SK-MEL-5 (cell line): ENCODE results near the gene MLX. TPM values are rescaled to one million over a fixed set of nuclear protein-coding genes. Genes with fewer than 3 reads are reported as not detected.
A peak's percentile ranks its signal among the peaks of the same experiment; 100 is the strongest.
"Not testable (repeated sequence)": the region's sequence is repeated elsewhere in the genome, so short reads cannot be mapped to it uniquely, and the experiment has no call there.

Source experiments
- DNase-seq: peaks from one replicate; pipeline ENCODE4 v3.0.0-alpha.2; 2016; ENCODE audit warnings: low read depth, low spot score
- in situ Hi-C: cut with HindIII; loops from 2 replicates; pipeline ENCODE4 v1.10.0; 2016; ENCODE audit warnings: low sequenced_read_pairs, high pct_unique_total_duplicates, low pct_unique_long_range_greater_than_20kb
- total RNA-seq: library from RNA; depleted of rRNA; stranded (reverse); fragments of >200 nt; shearing (Covaris generic); gene quantifications from 2 replicates; pipeline ENCODE4 v1.2.3, GENCODE V29; 2014

The MLX gene
- total RNA-seq, 1 experiment from 2014 or later, result 44.6 TPM

DNA sequence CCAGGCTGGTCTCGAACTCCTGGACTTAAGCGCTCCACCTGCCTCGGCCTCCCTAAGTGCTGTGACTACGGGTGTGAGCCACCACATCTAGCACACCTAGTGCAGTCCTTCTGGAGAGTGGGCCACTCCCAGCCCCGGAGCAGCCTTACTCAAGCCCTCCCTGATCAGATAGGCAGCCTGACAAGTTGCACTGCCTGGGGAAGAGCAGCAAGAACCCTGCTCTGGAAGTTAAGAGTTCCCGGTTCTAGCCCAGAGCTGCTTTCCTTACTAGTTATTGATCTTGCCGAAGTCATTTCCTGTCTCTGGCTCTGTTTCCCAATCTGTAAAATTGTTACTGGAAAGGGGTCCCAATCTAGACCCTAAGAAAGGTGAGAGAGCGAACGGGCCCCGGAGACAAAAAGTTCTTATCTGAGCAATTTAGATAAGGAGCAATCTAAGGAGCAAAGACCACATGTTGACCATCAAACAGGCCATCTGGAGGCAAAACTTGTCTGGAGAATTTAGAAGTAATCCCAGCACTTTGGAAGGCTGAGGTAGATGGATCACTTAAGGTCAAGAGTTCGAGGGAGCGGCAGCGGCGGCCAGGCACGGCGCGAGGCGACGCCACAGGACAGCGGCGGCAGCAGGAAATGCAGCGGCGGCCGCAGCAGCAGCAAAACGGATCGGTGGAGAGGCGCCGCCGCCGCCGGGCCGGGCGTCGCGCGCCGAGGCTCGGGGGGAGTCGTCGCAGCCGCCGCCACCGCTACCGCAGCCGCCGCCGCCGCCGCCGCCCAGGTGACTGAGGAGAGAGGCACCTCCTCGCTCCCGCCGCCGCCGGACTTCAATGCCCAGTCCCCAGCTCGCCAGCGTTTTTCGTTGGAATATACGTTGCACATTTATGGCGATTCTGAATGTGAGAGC is 35.2 kb upstream of the MLX start:
- in situ Hi-C loops, result no loop called here
- DNase-seq, result peak; percentile 50

GRCh38 chr17:42535155-42536047 is 31.5 kb upstream of the MLX start:
- in situ Hi-C loops, result no loop called here
- peak; percentile 36 for DNase-seq

DNA sequence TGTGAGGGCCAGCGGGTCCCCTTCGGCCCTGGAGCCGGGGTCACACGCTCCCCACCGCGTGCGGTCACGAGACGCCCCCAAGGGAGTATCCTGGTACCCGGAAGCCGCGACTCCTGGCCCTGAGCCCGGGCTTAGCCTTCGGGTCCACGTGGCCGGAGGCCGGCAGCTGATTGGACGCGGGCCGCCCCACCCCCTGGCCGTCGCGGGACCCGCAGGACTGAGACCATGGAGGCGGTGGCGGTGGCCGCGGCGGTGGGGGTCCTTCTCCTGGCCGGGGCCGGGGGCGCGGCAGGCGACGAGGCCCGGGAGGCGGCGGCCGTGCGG is 30.9 kb upstream of the MLX start, which contains the start of gene NAGLU:
Gene NAGLU, plus strand, starts transcription at position 194 of the 324 bp plus-strand sequence. Its CDS starts 32 bp downstream, at position 226.
- DNase-seq, result peak; percentile 95
- in situ Hi-C loops, result no loop called here

GRCh38 chr17:42536372-42537155 is 30.3 kb upstream of the MLX start:
- peak; percentile 67 for DNase-seq
- in situ Hi-C loops, result no loop called here

DNA sequence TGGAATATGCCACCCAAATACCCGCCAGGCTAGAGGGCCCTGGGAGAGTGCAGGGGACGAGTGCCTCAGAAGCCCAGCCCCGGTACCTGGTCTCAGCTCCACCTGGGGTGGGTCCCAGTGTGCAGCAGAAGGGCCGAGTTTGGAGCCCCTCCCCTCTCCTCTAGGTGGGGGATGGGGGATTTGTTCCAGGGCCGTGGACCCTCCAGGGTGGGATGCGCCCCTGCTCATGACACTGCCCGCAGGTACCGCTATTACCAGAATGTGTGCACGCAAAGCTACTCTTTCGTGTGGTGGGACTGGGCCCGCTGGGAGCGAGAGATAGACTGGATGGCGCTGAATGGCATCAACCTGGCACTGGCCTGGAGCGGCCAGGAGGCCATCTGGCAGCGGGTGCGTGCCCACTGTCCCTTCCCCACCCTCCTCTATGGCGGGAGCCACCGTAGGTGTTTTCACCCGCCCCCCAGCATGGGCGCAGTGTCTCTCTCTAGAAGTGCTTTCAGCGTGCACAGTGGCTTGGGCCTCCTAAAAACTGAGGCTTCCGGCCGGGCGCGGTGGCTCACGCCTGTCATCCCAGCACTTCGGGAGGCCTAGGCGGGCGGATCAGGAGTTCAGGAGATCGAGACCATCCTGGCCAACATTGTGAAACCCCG is 29.6 kb upstream of the MLX start:
- DNase-seq, result no peak
- in situ Hi-C loops, result no loop called here

DNA sequence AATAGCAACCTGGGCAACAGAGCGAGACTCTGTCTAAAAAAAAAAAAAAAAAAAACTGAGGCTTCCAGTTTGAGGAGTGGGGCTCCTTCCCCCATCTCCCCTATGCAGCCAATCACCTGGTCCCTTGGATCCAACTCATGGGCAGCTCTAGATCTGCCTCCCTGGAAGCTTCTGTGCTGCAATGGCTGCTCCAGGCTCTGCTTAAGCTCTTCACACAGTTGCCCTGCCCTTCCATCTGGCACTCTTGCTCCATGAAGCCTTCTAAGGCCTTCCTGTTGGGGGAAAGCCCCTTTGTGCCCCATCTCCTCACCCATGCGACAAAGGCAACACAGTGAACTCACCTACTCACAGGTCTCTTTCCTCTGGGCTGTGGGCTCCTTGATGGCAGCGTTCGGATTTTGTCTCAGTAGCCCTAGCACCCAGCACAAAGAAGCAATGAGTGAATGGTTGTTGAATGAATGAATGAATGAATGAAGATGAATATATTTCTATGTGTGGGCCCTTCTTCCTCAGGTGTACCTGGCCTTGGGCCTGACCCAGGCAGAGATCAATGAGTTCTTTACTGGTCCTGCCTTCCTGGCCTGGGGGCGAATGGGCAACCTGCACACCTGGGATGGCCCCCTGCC is 29.0 kb upstream of the MLX start:
- in situ Hi-C loops, result no loop called here
- DNase-seq, result no peak

DNA sequence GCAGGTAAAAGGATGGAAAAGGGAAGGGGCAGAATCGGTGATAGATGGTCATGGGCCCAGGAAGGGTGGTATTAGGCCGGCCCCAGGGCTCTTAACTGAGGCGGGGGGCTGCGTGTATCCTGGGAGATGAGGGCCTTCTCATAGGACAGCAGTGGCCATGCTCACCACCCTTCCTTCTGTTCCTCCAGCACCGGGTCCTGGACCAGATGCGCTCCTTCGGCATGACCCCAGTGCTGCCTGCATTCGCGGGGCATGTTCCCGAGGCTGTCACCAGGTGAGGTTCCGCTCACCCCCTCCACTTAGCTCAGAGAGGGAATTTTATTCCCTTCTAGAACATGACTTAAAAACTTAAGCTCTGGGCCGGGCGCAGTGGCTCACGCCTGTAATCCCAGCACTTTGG is 28.4 kb upstream of the MLX start:
- no peak for DNase-seq
- in situ Hi-C loops, result no loop called here

GRCh38 chr17:42540558-42540957 is 26.3 kb upstream of the MLX start:
- DNase-seq, result not testable (repeated sequence)

GRCh38 chr17:42541041-42541833 is 25.7 kb upstream of the MLX start:
- in situ Hi-C loops, result no loop called here
- DNase-seq, result peak; percentile 49

More at GRCh38 chr17:42540558-42540957, 26.3 kb upstream of the MLX start:
- in situ Hi-C loops, result not testable (repeated sequence)

GRCh38 chr17:42543190-42544079 is 23.5 kb upstream of the MLX start:
- no peak for DNase-seq
- in situ Hi-C loops, result no loop called here

GRCh38 chr17:42544874-42545283 is 22.0 kb upstream of the MLX start:
- no peak for DNase-seq
- in situ Hi-C loops, result no loop called here

DNA sequence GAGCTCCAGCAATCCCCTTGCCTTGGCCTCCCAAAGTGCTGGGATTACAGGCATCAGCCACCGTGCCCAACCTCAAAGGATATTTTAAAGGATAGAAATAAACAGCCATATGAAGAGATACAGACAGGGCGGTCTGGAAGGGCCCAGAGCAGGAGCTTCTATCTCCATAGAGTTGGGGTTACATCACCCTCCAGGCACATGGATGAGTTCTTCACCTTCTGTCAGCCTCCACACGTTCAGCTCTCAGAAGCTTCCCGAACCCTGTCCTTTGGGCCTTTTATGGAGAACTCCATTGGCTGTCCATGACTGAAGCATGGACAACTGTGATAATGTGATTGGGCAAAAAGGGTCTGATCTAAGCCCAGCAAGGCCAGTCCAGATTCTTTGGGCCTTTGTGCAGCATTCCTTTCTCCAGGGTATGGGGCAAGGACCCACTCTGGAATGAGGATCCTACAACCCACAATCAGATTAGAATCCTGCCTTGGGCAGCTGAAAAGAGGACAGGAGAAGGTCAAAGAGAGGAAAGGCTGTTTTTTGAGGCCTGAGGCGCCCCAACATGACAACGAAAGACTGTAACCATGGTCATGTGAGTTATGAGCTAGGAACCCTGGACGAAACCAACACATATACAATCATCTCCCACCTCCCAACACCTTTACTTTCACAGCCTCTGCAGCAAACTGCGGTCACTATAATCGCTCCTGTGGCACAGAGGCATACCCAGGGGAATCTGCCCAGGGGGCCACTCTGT is 21.0 kb upstream of the MLX start:
- in situ Hi-C loops, DNase-seq: not testable (repeated sequence)

- in situ Hi-C loops, result no loop called here
- DNase-seq, result no peak
These were observed 19.9 kb upstream of the MLX start for GRCh38 chr17:42547001-42547461.

DNA sequence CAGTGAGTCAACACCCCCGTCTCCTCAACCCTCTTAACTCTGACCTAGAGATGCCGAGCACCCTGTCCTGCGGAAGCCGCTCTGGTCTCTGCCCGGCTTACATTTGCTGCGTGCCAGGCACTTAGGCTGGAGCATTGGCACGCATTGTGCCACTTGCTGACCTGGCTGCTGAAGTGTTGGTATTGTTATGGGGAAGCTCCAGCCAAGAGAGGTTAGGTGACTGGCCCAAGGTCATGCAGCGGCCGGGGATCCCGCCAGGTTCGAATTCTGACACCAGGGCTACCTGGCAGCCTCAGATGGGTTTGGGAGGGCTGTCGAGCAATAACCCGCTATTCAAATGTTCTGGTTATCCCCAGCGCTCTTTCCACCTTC is 19.2 kb upstream of the MLX start:
- DNase-seq, result no peak

More for the DNA sequence above, 19.2 kb upstream of the MLX start:
- in situ Hi-C loops, result no loop called here
